ENCODE data around the gene TCHP.

TCHP gene

GRCh38 chr12:109967383-109968031 is 67.4 kb downstream of the TCHP start:
- DNase-seq = no peak

Measured in activated CD4-positive, alpha-beta T cell treated with anti-CD3 and anti-CD28 coated beads for 48 hours (primary cell).